HG02870 (cell line): ENCODE measurements around the gene NUDT9.

Experiments
- ATAC-seq: cut with Tn5 transposase; IDR thresholded peaks from one replicate; pipeline ENCODE4 v1.9.1; 2021; ENCODE audit warnings: mild to moderate bottlenecking, moderate library complexity; ENCODE audit not compliant: unreplicated experiment

NUDT9 gene

DNA sequence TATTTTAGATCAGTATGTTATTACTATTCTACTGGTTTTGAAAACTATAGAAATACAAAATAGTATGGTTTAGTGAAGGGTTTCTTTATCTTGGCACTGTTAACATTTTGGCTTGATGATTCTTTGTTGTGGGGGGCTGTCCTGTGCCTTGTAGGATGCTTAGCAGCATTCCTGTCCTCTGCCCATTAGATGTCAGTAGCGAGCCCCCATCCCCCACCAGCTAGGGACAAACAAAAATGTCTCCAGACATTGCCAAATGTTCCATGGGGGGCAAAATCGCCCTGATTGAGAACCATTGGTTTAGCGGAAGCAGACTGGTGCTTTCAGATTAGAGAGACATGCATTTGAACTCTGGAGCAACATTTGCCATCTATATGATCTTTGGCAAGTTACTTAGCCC is 83.5 kb downstream of the NUDT9 start:
- no peak for ATAC-seq

DNA sequence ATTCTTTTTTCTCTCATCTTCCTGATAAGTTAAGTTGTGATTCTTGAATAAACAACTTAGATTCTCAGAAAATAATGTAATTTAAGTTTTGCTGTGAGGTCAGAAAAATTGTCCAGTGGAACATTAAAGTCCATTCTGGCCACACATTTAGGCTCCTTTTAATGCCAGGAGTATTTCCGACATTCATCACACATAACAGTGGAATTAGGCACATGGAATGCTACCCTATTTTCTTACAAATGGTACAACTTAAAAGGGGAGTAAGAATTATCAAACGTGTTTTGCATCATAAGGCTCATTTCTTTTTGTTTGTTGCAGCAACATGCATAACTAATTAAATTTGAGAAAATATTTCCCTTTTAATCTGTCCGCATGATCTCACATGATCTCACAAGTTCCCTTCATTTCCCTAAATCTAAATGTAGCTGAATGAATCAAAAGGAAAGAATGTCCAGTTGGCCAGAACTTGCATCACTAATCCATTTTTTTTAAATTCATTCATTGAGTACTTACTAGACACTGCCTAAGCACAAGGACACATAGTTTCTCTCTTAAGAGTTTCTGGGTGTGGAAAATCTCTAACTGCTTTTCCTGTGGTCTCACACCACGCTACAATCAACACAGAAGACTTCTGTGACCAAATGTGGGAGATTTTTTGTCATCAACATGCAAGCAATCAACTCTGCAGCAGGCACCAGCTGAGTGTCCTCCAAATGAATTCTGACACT is 84.8 kb downstream of the NUDT9 start:
- no peak for ATAC-seq
